GM12878 (cell line): Measurements from ENCODE around the gene LAMA4.

Source experiments
- ATF3 ChIP-seq: IDR thresholded peaks from 2 replicates; pipeline ENCODE4 v1.6.1; 2011; ENCODE audit warnings: low read depth, mild to moderate bottlenecking, low read length, moderate library complexity, borderline replicate concordance; ENCODE audit errors: extremely low read depth
- CEBPB ChIP-seq, 2 experiments: fragments of 150-350 bp in 1 of 2; IDR thresholded peaks; 2 replicates each; pipeline ENCODE4 v1.6.1; 2012 to 2014; ENCODE audit warnings: low read depth in 2 of 2, low read length in 2 of 2, borderline replicate concordance in 1 of 2, inconsistent platforms in 1 of 2
- EZH2 ChIP-seq: IDR thresholded peaks from 2 replicates; pipeline ENCODE4 v1.6.1; 2012; ENCODE audit warnings: low read depth, mild to moderate bottlenecking, control low read depth, inconsistent platforms, low read length, borderline replicate concordance; ENCODE audit not compliant: control insufficient read depth
- GATAD2B ChIP-seq: fragments of 450-650 bp; conservative IDR thresholded peaks from 2 replicates; pipeline ENCODE4 v1.6.1; 2017; ENCODE audit warnings: low read depth, mild to moderate bottlenecking, moderate library complexity
- HCFC1 ChIP-seq: fragments of 150-350 bp; IDR thresholded peaks from 2 replicates; pipeline ENCODE4 v1.6.1; 2014; ENCODE audit warnings: low read length
- JUNB ChIP-seq: IDR thresholded peaks from 2 replicates; pipeline ENCODE4 v1.6.1; 2016; ENCODE audit warnings: antibody characterized with exemption, mild to moderate bottlenecking
- JUND ChIP-seq: IDR thresholded peaks from 2 replicates; pipeline ENCODE4 v1.6.1; 2012; ENCODE audit warnings: low read depth, mild to moderate bottlenecking, low read length, improper control_type of control experiment, moderate library complexity
- PAX8 ChIP-seq: fragments of 450-650 bp; IDR thresholded peaks from 2 replicates; pipeline ENCODE4 v1.6.1; 2017; ENCODE audit warnings: mild to moderate bottlenecking, moderate library complexity
- RAD21 ChIP-seq: IDR thresholded peaks from 2 replicates; pipeline ENCODE4 v1.6.1; 2011; ENCODE audit warnings: mild to moderate bottlenecking, low read depth, low read length, moderate library complexity; ENCODE audit not compliant: insufficient read depth
- RELA ChIP-seq: fragments of 450-650 bp; IDR thresholded peaks from 2 replicates; pipeline ENCODE4 v1.8.0; 2014; ENCODE audit warnings: borderline replicate concordance; ENCODE audit not compliant: partially characterized antibody
- REST ChIP-seq: IDR thresholded peaks from 2 replicates; pipeline ENCODE4 v1.6.1; 2012; ENCODE audit warnings: mild to moderate bottlenecking, low read depth, low read length
- TAF1 ChIP-seq: IDR thresholded peaks from 2 replicates; pipeline ENCODE4 v1.6.1; 2011; ENCODE audit warnings: mild to moderate bottlenecking, low read depth, low read length, borderline replicate concordance
- TF ChIP-seq, protein P1 (sequence below): IDR thresholded peaks from 2 replicates; pipeline ENCODE4 v1.6.1; 2012; ENCODE audit warnings: low read length, inconsistent platforms
- TF ChIP-seq, protein P2 (sequence below), 3 experiments: IDR thresholded peaks in 2 of 3; conservative IDR thresholded peaks in 1 of 3; 2 replicates each; pipeline ENCODE4 v1.5.1; 2011; ENCODE audit warnings: low read depth in 3 of 3, low read length in 3 of 3, mild to moderate bottlenecking in 3 of 3, control low read depth in 2 of 3, moderate library complexity in 2 of 3, inconsistent platforms in 1 of 3, mixed read lengths in 1 of 3; ENCODE audit not compliant: control insufficient read depth in 2 of 3, insufficient read depth in 1 of 3; ENCODE audit errors: extremely low read depth in 1 of 3

DNA sequence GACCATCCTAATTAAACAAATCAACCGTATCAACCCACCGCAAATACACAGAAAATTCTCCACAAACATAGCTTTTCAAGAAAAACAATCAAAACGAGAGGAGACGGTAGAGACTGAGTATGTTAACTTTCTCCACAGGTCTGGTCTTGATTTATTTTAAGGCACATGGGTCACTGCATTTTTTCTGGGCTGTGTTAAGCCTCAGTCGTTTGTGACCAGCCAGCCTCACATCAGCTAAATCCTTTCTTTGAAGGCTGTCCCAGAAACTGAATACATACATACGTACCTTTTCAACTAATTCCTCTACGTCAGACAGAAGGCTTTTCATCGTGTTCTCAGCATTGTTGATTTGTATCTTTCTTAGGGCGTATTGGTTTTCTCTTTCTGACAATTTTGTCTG lies 69.4 kb downstream of the LAMA4 start:
- TF ChIP-seq, protein P1, sequence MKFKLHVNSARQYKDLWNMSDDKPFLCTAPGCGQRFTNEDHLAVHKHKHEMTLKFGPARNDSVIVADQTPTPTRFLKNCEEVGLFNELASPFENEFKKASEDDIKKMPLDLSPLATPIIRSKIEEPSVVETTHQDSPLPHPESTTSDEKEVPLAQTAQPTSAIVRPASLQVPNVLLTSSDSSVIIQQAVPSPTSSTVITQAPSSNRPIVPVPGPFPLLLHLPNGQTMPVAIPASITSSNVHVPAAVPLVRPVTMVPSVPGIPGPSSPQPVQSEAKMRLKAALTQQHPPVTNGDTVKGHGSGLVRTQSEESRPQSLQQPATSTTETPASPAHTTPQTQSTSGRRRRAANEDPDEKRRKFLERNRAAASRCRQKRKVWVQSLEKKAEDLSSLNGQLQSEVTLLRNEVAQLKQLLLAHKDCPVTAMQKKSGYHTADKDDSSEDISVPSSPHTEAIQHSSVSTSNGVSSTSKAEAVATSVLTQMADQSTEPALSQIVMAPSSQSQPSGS: no peak
- no peak for TF ChIP-seq TAF1
- TF ChIP-seq EZH2: no peak
- TF ChIP-seq GATAD2B: no peak
- no peak for TF ChIP-seq RAD21
- TF ChIP-seq ATF3: no peak
- no peak for TF ChIP-seq CEBPB (IDR thresholded peaks at IDR 0.05; ENCODE audit: borderline replicate concordance in 1 of 2, low read depth in 2 of 2, low read length in 2 of 2)
- no peak for TF ChIP-seq REST
- no peak for TF ChIP-seq PAX8
- TF ChIP-seq JUND: no peak
- TF ChIP-seq HCFC1: no peak
- TF ChIP-seq, protein P2, sequence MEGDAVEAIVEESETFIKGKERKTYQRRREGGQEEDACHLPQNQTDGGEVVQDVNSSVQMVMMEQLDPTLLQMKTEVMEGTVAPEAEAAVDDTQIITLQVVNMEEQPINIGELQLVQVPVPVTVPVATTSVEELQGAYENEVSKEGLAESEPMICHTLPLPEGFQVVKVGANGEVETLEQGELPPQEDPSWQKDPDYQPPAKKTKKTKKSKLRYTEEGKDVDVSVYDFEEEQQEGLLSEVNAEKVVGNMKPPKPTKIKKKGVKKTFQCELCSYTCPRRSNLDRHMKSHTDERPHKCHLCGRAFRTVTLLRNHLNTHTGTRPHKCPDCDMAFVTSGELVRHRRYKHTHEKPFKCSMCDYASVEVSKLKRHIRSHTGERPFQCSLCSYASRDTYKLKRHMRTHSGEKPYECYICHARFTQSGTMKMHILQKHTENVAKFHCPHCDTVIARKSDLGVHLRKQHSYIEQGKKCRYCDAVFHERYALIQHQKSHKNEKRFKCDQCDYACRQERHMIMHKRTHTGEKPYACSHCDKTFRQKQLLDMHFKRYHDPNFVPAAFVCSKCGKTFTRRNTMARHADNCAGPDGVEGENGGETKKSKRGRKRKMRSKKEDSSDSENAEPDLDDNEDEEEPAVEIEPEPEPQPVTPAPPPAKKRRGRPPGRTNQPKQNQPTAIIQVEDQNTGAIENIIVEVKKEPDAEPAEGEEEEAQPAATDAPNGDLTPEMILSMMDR (IDR thresholded peaks at IDR 0.05 in 2 of 3, conservative IDR thresholded peaks at IDR 0.05 in 1 of 3; ENCODE audit: control insufficient read depth in 2 of 3, extremely low read depth in 1 of 3, insufficient read depth in 1 of 3, low read depth in 3 of 3, low read length in 3 of 3): no peak
- no peak for TF ChIP-seq JUNB
- no peak for TF ChIP-seq RELA
